Liver (tissue), 9 donors: ENCODE measurements around the gene EYA4. TPM values are rescaled to one million over a fixed set of nuclear protein-coding genes. Genes with fewer than 3 reads are reported as not detected.

Experiments
- DNase-seq: peaks from one replicate; pipeline ENCODE4 v3.0.0-alpha.2; 2017; ENCODE audit warnings: low spot score
- H3K27ac ChIP-seq, 2 donors: one replicate each; pipeline ENCODE4 v1.7.0; 2013; ENCODE audit warnings: inconsistent platforms in 2 of 2, low read length in 2 of 2, control low read depth in 1 of 2, low read depth in 1 of 2, mild to moderate bottlenecking in 1 of 2
- H3K27me3 ChIP-seq, 4 donors: one replicate each; pipeline versions ENCODE4 v1.6.1 to v1.7.0; 2013; ENCODE audit warnings: low read length in 3 of 4, inconsistent platforms in 1 of 4, mild to moderate bottlenecking in 1 of 4, moderate library complexity in 1 of 4; ENCODE audit not compliant: control insufficient read depth in 4 of 4, insufficient read depth in 4 of 4
- H3K36me3 ChIP-seq, 4 donors: one replicate each; pipeline versions ENCODE4 v1.6.1 to v1.7.0; 2013; ENCODE audit warnings: low read length in 3 of 4, mild to moderate bottlenecking in 3 of 4, low read depth in 1 of 4, moderate library complexity in 1 of 4; ENCODE audit not compliant: control insufficient read depth in 4 of 4, insufficient read depth in 3 of 4
- H3K4me1 ChIP-seq, 4 donors: one replicate each; pipeline versions ENCODE4 v1.6.1 to v1.7.0; 2013; ENCODE audit warnings: low read length in 3 of 4, mild to moderate bottlenecking in 3 of 4, moderate library complexity in 1 of 4; ENCODE audit not compliant: control insufficient read depth in 4 of 4, insufficient read depth in 4 of 4
- H3K4me3 ChIP-seq, 3 donors: one replicate each; pipeline versions ENCODE4 v1.6.1 to v1.7.0; 2013; ENCODE audit warnings: low read length in 3 of 3, control low read depth in 1 of 3, low read depth in 1 of 3, mild to moderate bottlenecking in 1 of 3
- H3K9ac ChIP-seq, 2 donors: one replicate each; pipeline ENCODE4 v1.7.0; 2013; ENCODE audit warnings: low read length in 2 of 2, mild to moderate bottlenecking in 2 of 2, moderate library complexity in 2 of 2, control low read depth in 1 of 2, low read depth in 1 of 2
- H3K9me3 ChIP-seq, 4 donors: one replicate each; pipeline versions ENCODE4 v1.6.1 to v1.7.0; 2013; ENCODE audit warnings: low read length in 3 of 4; ENCODE audit not compliant: control insufficient read depth in 4 of 4
- ATF3 ChIP-seq: IDR thresholded peaks from 2 replicates; pipeline ENCODE4 v1.6.1; 2016; ENCODE audit warnings: antibody characterized with exemption
- CTCF ChIP-seq: fragments of 150-350 bp; IDR thresholded peaks from 2 replicates; pipeline ENCODE4 v1.5.1; 2017; ENCODE audit warnings: improper control_type of control experiment, low read depth, low read length; ENCODE audit not compliant: missing input control
- EGR1 ChIP-seq, 2 donors: IDR thresholded peaks; 2 replicates each; pipeline ENCODE4 v1.6.1; 2016 to 2018; ENCODE audit warnings: antibody characterized with exemption in 2 of 2, low read depth in 2 of 2
- FOXA2 ChIP-seq: IDR thresholded peaks from 2 replicates; pipeline ENCODE4 v1.6.1; 2016; ENCODE audit warnings: antibody characterized with exemption
- JUND ChIP-seq, 2 donors: IDR thresholded peaks; 2 replicates each; pipeline ENCODE4 v1.6.1; 2016; ENCODE audit warnings: antibody characterized with exemption in 2 of 2
- NR2F2 ChIP-seq: IDR thresholded peaks from 2 replicates; pipeline ENCODE4 v1.6.1; 2016; ENCODE audit warnings: antibody characterized with exemption
- RAD21 ChIP-seq, 2 donors: IDR thresholded peaks; 2 replicates each; pipeline ENCODE4 v1.6.1; 2016; ENCODE audit warnings: antibody characterized with exemption in 2 of 2, mild to moderate bottlenecking in 2 of 2
- REST ChIP-seq: IDR thresholded peaks from 2 replicates; pipeline ENCODE4 v1.6.1; 2016; ENCODE audit warnings: antibody characterized with exemption, mild to moderate bottlenecking
- RXRA ChIP-seq, 2 donors: IDR thresholded peaks; 2 replicates each; pipeline ENCODE4 v1.6.1; 2017 to 2018; ENCODE audit warnings: antibody characterized with exemption in 2 of 2, mild to moderate bottlenecking in 1 of 2
- SP1 ChIP-seq: IDR thresholded peaks from 2 replicates; pipeline ENCODE4 v1.6.1; 2018; ENCODE audit warnings: antibody characterized with exemption, mild to moderate bottlenecking
- TAF1 ChIP-seq: conservative IDR thresholded peaks from 2 replicates; pipeline ENCODE4 v1.6.1; 2016; ENCODE audit warnings: antibody characterized with exemption, mild to moderate bottlenecking
- ZBTB33 ChIP-seq: IDR thresholded peaks from 2 replicates; pipeline ENCODE4 v1.6.1; 2016; ENCODE audit warnings: antibody characterized with exemption
- WGBS: extraction: QIAGEN DNeasy Blood & Tissue Kit; methylation state at CpG from one replicate; pipeline ENCODE4 v1.1.7; 2013; 5-methylcytosine and 5-hydroxymethylcytosine counted together
- polyA plus RNA-seq, 2 donors: library from polyadenylated mRNA; stranded (reverse) in 1 of 2; unstranded in 1 of 2; fragments of 200-250 nt in 1 of 2; fragments of >200 nt in 1 of 2; fragmentation: Nextera tagmentation in 1 of 2; extraction: Ambion mirVana in 1 of 2; gene quantifications; one replicate each; pipeline versions ENCODE4 v1.2.1 to v1.2.3, GENCODE V29; 2013 to 2015
- total RNA-seq, 2 donors: library from RNA; depleted of rRNA; stranded (reverse); fragments of >200 nt; gene quantifications; one replicate each; pipeline ENCODE4 v1.2.3, GENCODE V29; 2014
- donor health status: healthy.
- donor health status: healthy.
- donor health status: healthy.
- donor health status: healthy.
- donor health status: healthy.

EYA4 gene
- total and polyA plus RNA-seq, 4 donors = 0.05 to 0.50 TPM; not detected in 2

- H3K36me3 ChIP-seq = no peaks in the 10 kb centered on the region
- no peak overlapping the region for H3K9ac ChIP-seq
- no peaks in the 10 kb centered on the region for H3K9me3 ChIP-seq
- H3K4me1 ChIP-seq = no peaks in the 10 kb centered on the region
- TF ChIP-seq ZBTB33 (no peak), REST (no peak), NR2F2 (no peak), JUND (IDR thresholded peaks at IDR 0.05) (no peak), CTCF (no peak), SP1 (no peak), ATF3 (no peak), FOXA2 (no peak), EGR1 (IDR thresholded peaks at IDR 0.05; ENCODE audit: low read depth in 2 of 2) (no peak), TAF1 (no peak), RXRA (IDR thresholded peaks at IDR 0.05) (no peak)
- DNase-seq = no peak
- WGBS = 73% methylated on average over 4 of the region's 4 CpGs
- no peak overlapping the region for H3K4me3 ChIP-seq
- H3K27me3 ChIP-seq = peaks cover 0 to 2% (median 0%) of the 10 kb centered on the region in 4 donors
- no peak overlapping the region for H3K27ac ChIP-seq
Observed at GRCh38 chr6:133277900-133278545, 36.9 kb downstream of the EYA4 start.

GRCh38 chr6:133286765-133287164 is 45.6 kb downstream of the EYA4 start:
- WGBS = 42% methylated on average over 1 of the region's 1 CpG
- no peak overlapping the region for H3K27ac ChIP-seq
- peaks cover 0 to 5% (median 0%) of the 10 kb centered on the region in 4 donors for H3K4me1 ChIP-seq
- peak; percentile 52 for TF ChIP-seq CTCF
- no peak for TF ChIP-seq NR2F2
- TF ChIP-seq RAD21 (IDR thresholded peaks at IDR 0.05) = peak; percentile 73 to 80
- no peak for TF ChIP-seq ATF3
- no peak for TF ChIP-seq RXRA (IDR thresholded peaks at IDR 0.05)
- no peak for TF ChIP-seq JUND (IDR thresholded peaks at IDR 0.05)
- no peaks in the 10 kb centered on the region for H3K27me3 ChIP-seq
- H3K36me3 ChIP-seq = no peaks in the 10 kb centered on the region
- no peak for DNase-seq
- H3K9ac ChIP-seq = no peak overlapping the region
- H3K9me3 ChIP-seq = no peaks in the 10 kb centered on the region
- H3K4me3 ChIP-seq = no peak overlapping the region
